Measurements from ENCODE around the gene ERC2. TPM values are rescaled to one million over a fixed set of nuclear protein-coding genes. Genes with fewer than 3 reads are reported as not detected.

Gene ERC2
- polyA plus RNA-seq, 1 experiment, result 0.07 TPM

- no peaks in the 10 kb centered on the region for H3K36me3 ChIP-seq (ENCODE audit: control insufficient read depth, insufficient read depth, low read length)
- no peaks in the 10 kb centered on the region for H3K27me3 ChIP-seq (ENCODE audit: control insufficient read depth, insufficient read depth, low read length)
- POLR2A ChIA-PET, result no interaction called here
- H3K4me3 ChIP-seq (ENCODE audit: low read depth, low read length), result no peak overlapping the region
- CTCF ChIA-PET, result interaction anchor here (0.5 kb wide), 1 partner anchor 19 kb away, joined by 3 read pairs; no protein-coding TSS in a partner anchor
- DNase-seq (ENCODE audit: low read depth), result no peak
- no peak for TF ChIP-seq CTCF (IDR thresholded peaks at IDR 0.05; ENCODE audit: insufficient read depth, low read depth, low read length)
Observed at GRCh38 chr3:55571913-55572312, 896.4 kb downstream of the ERC2 start.

GRCh38 chr3:55571216-55571813 lies 897.0 kb downstream of the ERC2 start:
- ChIA-PET CTCF (no interaction called here), POLR2A (no interaction called here)
- no peak for TF ChIP-seq CTCF (IDR thresholded peaks at IDR 0.05; ENCODE audit: insufficient read depth, low read depth, low read length)
- no peaks in the 10 kb centered on the region for H3K36me3 ChIP-seq (ENCODE audit: control insufficient read depth, insufficient read depth, low read length)
- H3K27me3 ChIP-seq (ENCODE audit: control insufficient read depth, insufficient read depth, low read length), result no peaks in the 10 kb centered on the region
- no peak for DNase-seq (ENCODE audit: low read depth)
- H3K4me3 ChIP-seq (ENCODE audit: low read depth, low read length), result no peak overlapping the region

GRCh38 chr3:55570271-55570711 lies 898.0 kb downstream of the ERC2 start:
- H3K4me3 ChIP-seq (ENCODE audit: low read depth, low read length), result no peak overlapping the region
- ChIA-PET POLR2A (no interaction called here), CTCF (no interaction called here)
- no peaks in the 10 kb centered on the region for H3K36me3 ChIP-seq (ENCODE audit: control insufficient read depth, insufficient read depth, low read length)
- DNase-seq (ENCODE audit: low read depth), result no peak
- no peak for TF ChIP-seq CTCF (IDR thresholded peaks at IDR 0.05; ENCODE audit: insufficient read depth, low read depth, low read length)
- no peaks in the 10 kb centered on the region for H3K27me3 ChIP-seq (ENCODE audit: control insufficient read depth, insufficient read depth, low read length)

GRCh38 chr3:55569033-55569599 lies 899.2 kb downstream of the ERC2 start:
- POLR2A ChIA-PET, result no interaction called here

GRCh38 chr3:55567615-55568014 lies 900.7 kb downstream of the ERC2 start:
- ChIA-PET CTCF (interaction anchor here (0.7 kb wide), 1 partner anchor 35 kb away, joined by 3 read pairs; no protein-coding TSS in a partner anchor), POLR2A (no interaction called here)
- no peak for TF ChIP-seq CTCF (IDR thresholded peaks at IDR 0.05; ENCODE audit: insufficient read depth, low read depth, low read length)
- H3K4me3 ChIP-seq (ENCODE audit: low read depth, low read length), result no peak overlapping the region
- no peaks in the 10 kb centered on the region for H3K36me3 ChIP-seq (ENCODE audit: control insufficient read depth, insufficient read depth, low read length)
- DNase-seq (ENCODE audit: low read depth), result no peak
- no peaks in the 10 kb centered on the region for H3K27me3 ChIP-seq (ENCODE audit: control insufficient read depth, insufficient read depth, low read length)

More at GRCh38 chr3:55569033-55569599, 899.2 kb downstream of the ERC2 start:
- TF ChIP-seq CTCF (IDR thresholded peaks at IDR 0.05; ENCODE audit: insufficient read depth, low read depth, low read length), result no peak
- Histone ChIP-seq H3K4me3 (ENCODE audit: low read depth, low read length) (no peak overlapping the region), H3K27me3 (ENCODE audit: control insufficient read depth, insufficient read depth, low read length) (no peaks in the 10 kb centered on the region), H3K36me3 (ENCODE audit: control insufficient read depth, insufficient read depth, low read length) (no peaks in the 10 kb centered on the region)
- DNase-seq (ENCODE audit: low read depth), result no peak
- CTCF ChIA-PET, result no interaction called here
